Nephron progenitor cell (in vitro differentiated cells): ENCODE measurements around the gene RTEL1.
"Not testable (repeated sequence)": the region's sequence is repeated elsewhere in the genome, so short reads cannot be mapped to it uniquely, and the experiment has no call there.

ENCODE experiments used
- DNase-seq: peaks from one replicate; pipeline ENCODE4 v3.0.0; 2021
- H3K27ac Mint-ChIP-seq: 2 replicates; pipeline ENCODE4 v1.8.0; 2021; ENCODE audit warnings: mild to moderate bottlenecking, moderate library complexity, mixed read lengths
- H3K27me3 Mint-ChIP-seq: 2 replicates; pipeline ENCODE4 v1.8.0; 2021; ENCODE audit warnings: mild to moderate bottlenecking, low read depth, mixed read lengths; ENCODE audit not compliant: poor library complexity
- H3K36me3 Mint-ChIP-seq: 2 replicates; pipeline ENCODE4 v1.8.0; 2021; ENCODE audit warnings: low read depth, mixed read lengths
- H3K4me1 Mint-ChIP-seq: 2 replicates; pipeline ENCODE4 v1.8.0; 2021; ENCODE audit warnings: mixed read lengths
- H3K4me3 Mint-ChIP-seq: 2 replicates; pipeline ENCODE4 v1.8.0; 2021; ENCODE audit warnings: mild to moderate bottlenecking, moderate library complexity, mixed read lengths
- H3K9me3 Mint-ChIP-seq: 2 replicates; pipeline ENCODE4 v1.8.0; 2021; ENCODE audit warnings: mild to moderate bottlenecking, moderate library complexity, mixed read lengths
- TF ChIP-seq, protein P1 (sequence below): fragments of 200-600 bp; sonication (generic); IDR thresholded peaks from 2 replicates; pipeline ENCODE4 v1.5.0; 2021; ENCODE audit warnings: antibody characterized with exemption

Gene RTEL1

DNA sequence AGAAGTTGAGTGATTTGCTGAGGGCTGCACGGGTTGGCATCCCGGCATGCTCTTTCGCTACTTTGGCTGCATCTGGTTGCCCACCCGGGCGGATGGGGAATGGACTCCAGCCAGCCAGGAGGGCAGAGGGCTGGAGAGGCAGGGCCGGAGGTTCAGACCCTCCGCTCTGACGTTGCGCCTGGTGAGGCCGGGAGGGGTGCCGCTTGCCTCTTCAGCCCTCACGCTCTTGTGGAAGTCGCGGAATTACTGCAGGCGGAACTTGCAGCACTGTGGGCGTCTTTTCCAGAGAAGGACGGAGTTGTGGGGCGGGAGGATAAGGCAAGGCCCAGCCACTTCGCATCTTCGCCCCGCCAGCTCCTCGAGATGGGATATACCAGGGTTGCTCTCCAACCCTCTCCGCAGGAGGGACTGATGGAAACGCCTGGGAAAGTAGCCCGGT lies 656 bp downstream of the RTEL1 start:
- Mint-ChIP-seq H3K4me3 (peak overlapping the region; percentile 97), H3K36me3 (peaks cover 10% of the 10 kb centered on the region), H3K9me3 (no peaks in the 10 kb centered on the region), H3K27me3 (peaks cover 3% of the 10 kb centered on the region), H3K4me1 (peaks cover 38% of the 10 kb centered on the region), H3K27ac (peak overlapping the region; percentile 92)
- peak; percentile 58 for DNase-seq
- TF ChIP-seq, protein P1, sequence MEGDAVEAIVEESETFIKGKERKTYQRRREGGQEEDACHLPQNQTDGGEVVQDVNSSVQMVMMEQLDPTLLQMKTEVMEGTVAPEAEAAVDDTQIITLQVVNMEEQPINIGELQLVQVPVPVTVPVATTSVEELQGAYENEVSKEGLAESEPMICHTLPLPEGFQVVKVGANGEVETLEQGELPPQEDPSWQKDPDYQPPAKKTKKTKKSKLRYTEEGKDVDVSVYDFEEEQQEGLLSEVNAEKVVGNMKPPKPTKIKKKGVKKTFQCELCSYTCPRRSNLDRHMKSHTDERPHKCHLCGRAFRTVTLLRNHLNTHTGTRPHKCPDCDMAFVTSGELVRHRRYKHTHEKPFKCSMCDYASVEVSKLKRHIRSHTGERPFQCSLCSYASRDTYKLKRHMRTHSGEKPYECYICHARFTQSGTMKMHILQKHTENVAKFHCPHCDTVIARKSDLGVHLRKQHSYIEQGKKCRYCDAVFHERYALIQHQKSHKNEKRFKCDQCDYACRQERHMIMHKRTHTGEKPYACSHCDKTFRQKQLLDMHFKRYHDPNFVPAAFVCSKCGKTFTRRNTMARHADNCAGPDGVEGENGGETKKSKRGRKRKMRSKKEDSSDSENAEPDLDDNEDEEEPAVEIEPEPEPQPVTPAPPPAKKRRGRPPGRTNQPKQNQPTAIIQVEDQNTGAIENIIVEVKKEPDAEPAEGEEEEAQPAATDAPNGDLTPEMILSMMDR, result no peak

DNA sequence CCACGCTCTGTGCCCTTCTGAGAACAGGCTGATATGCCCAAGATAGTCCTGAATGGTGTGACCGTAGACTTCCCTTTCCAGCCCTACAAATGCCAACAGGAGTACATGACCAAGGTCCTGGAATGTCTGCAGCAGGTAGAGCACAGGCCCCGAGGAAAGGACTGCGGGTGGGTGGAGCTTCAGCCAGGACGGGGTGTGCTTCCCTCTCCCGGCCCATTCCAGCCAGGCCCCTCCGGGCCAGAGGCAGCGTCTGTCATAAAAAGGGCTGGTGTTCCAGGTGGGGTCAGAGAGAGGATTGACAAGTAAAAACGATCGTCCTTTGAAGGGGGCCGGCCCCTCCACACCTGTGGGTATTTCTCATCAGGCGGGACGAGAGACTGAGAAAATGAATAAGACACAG lies 1.3 kb downstream of the RTEL1 start:
- H3K4me1 Mint-ChIP-seq, result peaks cover 32% of the 10 kb centered on the region
- H3K27ac Mint-ChIP-seq, result no peak overlapping the region
- H3K4me3 Mint-ChIP-seq, result peak overlapping the region; percentile 97
- TF ChIP-seq, protein P1, result no peak
- H3K9me3 Mint-ChIP-seq, result no peaks in the 10 kb centered on the region
- H3K36me3 Mint-ChIP-seq, result peaks cover 10% of the 10 kb centered on the region
- no peak for DNase-seq
- H3K27me3 Mint-ChIP-seq, result no peaks in the 10 kb centered on the region

DNA sequence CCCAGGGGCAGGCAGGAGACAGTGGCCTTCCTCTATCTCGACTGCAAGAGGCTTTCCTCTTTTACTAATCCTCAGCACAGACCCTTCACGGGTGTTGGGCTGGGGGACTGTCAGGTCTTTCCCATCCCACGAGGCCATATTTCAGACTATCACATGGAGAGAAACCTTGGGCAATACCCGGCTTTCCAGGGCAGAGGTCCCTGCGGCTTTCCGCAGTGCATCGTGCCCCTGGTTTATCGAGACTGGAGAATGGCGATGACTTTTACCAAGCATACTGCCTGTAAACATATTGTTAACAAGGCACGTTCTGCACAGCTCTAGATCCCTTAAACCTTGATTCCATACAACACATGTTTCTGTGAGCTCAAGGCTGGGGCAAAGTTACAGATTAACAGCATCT lies 2.1 kb downstream of the RTEL1 start:
- not testable (repeated sequence) for H3K27ac Mint-ChIP-seq, H3K9me3 Mint-ChIP-seq, H3K36me3 Mint-ChIP-seq, H3K27me3 Mint-ChIP-seq, DNase-seq
- Mint-ChIP-seq H3K4me3 (peak overlapping the region; percentile 97), H3K4me1 (peaks cover 31% of the 10 kb centered on the region)

DNA sequence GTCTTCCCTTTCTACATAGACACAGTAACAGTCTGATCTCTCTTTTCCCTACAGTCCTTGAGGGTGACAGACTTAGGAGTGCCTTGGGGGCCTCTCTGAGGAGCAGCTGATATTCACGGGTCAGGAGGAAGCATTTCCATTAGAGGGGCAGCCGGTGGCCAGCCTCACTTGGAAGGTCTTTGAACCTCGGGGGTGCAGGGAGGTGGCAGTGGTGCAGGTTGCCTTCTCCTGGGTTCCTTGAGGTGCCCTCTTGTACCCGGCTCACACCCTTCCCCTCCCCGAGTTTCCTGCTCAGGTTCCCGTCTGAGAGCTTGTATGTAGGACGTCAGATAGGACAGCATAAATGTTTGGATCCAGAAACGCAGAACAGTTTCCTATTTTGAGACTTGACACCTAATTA lies 2.5 kb downstream of the RTEL1 start:
- Mint-ChIP-seq H3K9me3 (no peaks in the 10 kb centered on the region), H3K27me3 (no peaks in the 10 kb centered on the region), H3K27ac (no peak overlapping the region), H3K4me1 (peaks cover 31% of the 10 kb centered on the region), H3K4me3 (no peak overlapping the region), H3K36me3 (peaks cover 10% of the 10 kb centered on the region)
- DNase-seq, result no peak
- TF ChIP-seq, protein P1, result no peak

DNA sequence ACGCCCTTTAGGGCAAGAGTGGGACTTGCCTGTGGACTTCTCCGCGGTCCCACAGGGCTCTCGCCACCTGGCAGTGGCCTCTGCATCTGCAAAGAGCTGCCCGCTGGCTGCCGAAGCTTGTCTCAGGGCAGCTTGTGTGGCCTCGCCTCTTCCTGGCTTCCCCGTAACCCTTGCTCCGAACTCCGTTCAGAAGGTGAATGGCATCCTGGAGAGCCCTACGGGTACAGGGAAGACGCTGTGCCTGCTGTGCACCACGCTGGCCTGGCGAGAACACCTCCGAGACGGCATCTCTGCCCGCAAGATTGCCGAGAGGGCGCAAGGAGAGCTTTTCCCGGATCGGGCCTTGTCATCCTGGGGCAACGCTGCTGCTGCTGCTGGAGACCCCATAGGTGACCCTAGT lies 3.0 kb downstream of the RTEL1 start:
- no peak for DNase-seq
- TF ChIP-seq, protein P1, result no peak
- no peak overlapping the region for H3K4me3 Mint-ChIP-seq
- no peaks in the 10 kb centered on the region for H3K9me3 Mint-ChIP-seq
- peaks cover 31% of the 10 kb centered on the region for H3K4me1 Mint-ChIP-seq
- H3K27me3 Mint-ChIP-seq, result no peaks in the 10 kb centered on the region
- H3K27ac Mint-ChIP-seq, result no peak overlapping the region
- H3K36me3 Mint-ChIP-seq, result peaks cover 15% of the 10 kb centered on the region

DNA sequence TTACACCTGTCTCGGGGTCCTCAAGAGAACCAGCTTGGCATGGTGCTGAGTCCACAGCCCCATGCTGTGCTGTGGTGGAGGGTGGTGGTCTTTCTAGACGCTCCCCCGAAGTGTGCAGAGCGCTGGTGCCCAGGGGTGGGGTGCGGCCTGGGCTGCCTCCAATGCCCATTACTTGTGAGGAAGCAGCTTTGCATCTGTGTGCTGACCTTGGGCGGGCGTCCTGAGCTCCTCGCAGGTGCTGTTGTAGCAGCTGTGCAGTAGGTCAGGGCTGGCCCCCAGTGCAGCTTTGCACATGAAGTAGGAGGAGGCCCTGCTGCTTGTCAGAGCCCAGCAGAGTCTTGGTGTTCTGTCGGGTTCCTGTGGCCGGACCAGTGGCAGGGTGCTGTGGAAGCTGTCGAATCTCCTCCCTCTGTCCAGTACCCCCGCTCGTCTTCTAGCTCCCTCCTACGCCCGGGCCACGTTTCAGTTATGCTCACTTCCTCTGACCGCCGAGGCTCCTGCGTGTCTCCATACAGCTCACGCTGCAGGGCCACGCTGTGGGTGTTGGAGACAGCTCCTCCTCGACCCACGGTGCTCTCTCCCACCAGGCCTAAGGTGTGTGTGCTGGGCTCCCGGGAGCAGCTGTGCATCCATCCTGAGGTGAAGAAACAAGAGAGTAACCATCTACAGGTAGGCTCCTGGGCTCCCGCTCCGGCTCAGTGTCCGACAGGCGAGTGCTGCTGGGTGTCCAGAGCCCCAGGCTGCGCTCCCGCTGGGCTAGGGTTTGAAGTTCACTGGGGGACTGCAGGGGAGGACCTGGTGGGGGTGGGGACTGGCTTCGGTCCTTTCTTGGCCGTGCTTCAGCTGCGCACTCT lies 4.1 kb downstream of the RTEL1 start:
- DNase-seq, result no peak
- Mint-ChIP-seq H3K27me3 (no peaks in the 10 kb centered on the region), H3K9me3 (no peaks in the 10 kb centered on the region), H3K27ac (no peak overlapping the region), H3K4me1 (peaks cover 28% of the 10 kb centered on the region), H3K4me3 (no peak overlapping the region), H3K36me3 (peaks cover 20% of the 10 kb centered on the region)
- TF ChIP-seq, protein P1, result no peak
